Activated naive CD8-positive, alpha-beta T cell treated with anti-CD3 and anti-CD28 coated beads, Interleukin-2, amount 10 ng/mL, durations not matched to agents 7 days and 5 days (primary cell): ENCODE data around the gene KCNH3. TPM values are rescaled to one million over a fixed set of nuclear protein-coding genes. Genes with fewer than 3 reads are reported as not detected.
"Not testable (repeated sequence)": the region's sequence is repeated elsewhere in the genome, so short reads cannot be mapped to it uniquely, and the experiment has no call there.

Experiments used
- ATAC-seq: fragments of 150-1000 bp; cut with Tn5 transposase; one replicate; pipeline ENCODE4 v1.10.0; 2021; ENCODE audit warnings: low read depth, moderate library complexity
- POLR2A ChIA-PET: fragments of 350-600 bp; sonication (Branson Sonifier 250); formaldehyde crosslinking; loops from one replicate; lab custom pipeline; 2021; ENCODE audit warnings: antibody characterized with exemption; lab: Charles Lee
- DNase-seq: peaks from one replicate; pipeline ENCODE4 v3.0.0; 2021
- H3K27ac Mint-ChIP-seq: one replicate; pipeline ENCODE4 v1.8.0; 2022; ENCODE audit warnings: mild to moderate bottlenecking, mixed read lengths
- H3K27me3 Mint-ChIP-seq: one replicate; pipeline ENCODE4 v1.8.0; 2022; ENCODE audit warnings: mild to moderate bottlenecking, moderate library complexity, mixed read lengths
- H3K36me3 Mint-ChIP-seq: one replicate; pipeline ENCODE4 v1.8.0; 2021; ENCODE audit warnings: mild to moderate bottlenecking, mixed read lengths
- H3K4me1 Mint-ChIP-seq: one replicate; pipeline ENCODE4 v1.8.0; 2021; ENCODE audit warnings: mixed read lengths
- H3K4me3 Mint-ChIP-seq: one replicate; pipeline ENCODE4 v1.8.0; 2022; ENCODE audit warnings: mild to moderate bottlenecking, moderate library complexity, mixed read lengths
- H3K9me3 Mint-ChIP-seq: one replicate; pipeline ENCODE4 v1.8.0; 2021; ENCODE audit warnings: mixed read lengths
- total RNA-seq, 2 experiments: library from RNA; stranded (reverse); gene quantifications; one replicate each; pipeline ENCODE4 v1.2.3, GENCODE V29; 2021

KCNH3 gene
- total RNA-seq, 2 experiments from 2014 or later = 5.4 to 5.8 TPM

DNA sequence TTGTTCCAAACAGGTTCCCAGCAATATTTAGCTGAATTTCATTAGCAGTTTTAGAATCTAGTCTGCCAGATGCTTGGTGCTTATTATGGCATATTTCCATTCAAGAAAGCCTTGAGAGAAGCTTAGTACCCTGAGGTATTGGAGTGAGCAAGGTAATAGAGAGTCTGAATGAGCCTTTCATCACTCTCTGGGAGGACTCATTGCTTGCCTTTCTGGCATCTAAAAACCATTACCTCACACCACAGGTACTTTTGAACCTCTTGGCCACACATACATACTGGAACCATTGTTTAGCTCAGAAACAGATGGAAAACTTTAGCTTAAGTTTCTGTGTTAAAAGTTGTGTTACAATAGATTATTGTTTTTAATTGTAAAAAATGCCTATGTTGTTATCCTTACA, 27.4 kb upstream of the KCNH3 start:
- no peaks in the 10 kb centered on the region for H3K4me1 Mint-ChIP-seq
- H3K27ac Mint-ChIP-seq = no peak overlapping the region
- ATAC-seq (no peak), DNase-seq (no peak)
- POLR2A ChIA-PET = interaction anchor here (0.5 kb wide), 1 partner anchor 231 kb away, joined by 4 read pairs; no protein-coding TSS in a partner anchor
- H3K9me3 Mint-ChIP-seq = no peaks in the 10 kb centered on the region
- no peaks in the 10 kb centered on the region for H3K36me3 Mint-ChIP-seq
- no peak overlapping the region for H3K4me3 Mint-ChIP-seq
- peaks cover 1% of the 10 kb centered on the region for H3K27me3 Mint-ChIP-seq

DNA sequence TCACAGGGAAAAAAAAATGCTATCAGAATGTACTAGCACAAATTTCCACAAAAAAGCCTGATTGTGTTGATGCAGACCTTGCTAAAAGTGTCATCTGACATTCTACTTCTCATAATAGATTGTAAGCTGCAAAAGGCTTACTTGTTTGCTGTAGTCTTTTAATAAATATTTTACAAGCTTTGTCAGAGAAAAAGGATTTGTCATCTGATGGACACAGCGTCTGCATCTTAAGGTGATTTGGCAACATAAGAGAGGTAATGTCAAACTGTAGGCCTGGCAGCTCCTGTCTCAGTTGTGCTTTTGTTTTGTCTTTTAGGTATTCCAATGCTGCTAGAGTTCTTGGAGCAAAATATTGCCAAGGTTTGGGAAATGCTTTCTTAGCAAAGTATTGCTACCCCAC, 26.3 kb upstream of the KCNH3 start:
- H3K36me3 Mint-ChIP-seq = no peaks in the 10 kb centered on the region
- no peak overlapping the region for H3K27ac Mint-ChIP-seq
- no peak for DNase-seq
- H3K4me3 Mint-ChIP-seq = no peak overlapping the region
- H3K9me3 Mint-ChIP-seq = no peaks in the 10 kb centered on the region
- peaks cover 1% of the 10 kb centered on the region for H3K27me3 Mint-ChIP-seq
- H3K4me1 Mint-ChIP-seq = no peaks in the 10 kb centered on the region
- no peak for ATAC-seq
- POLR2A ChIA-PET = interaction anchor here (2.4 kb wide), 1 partner anchor 154 kb away, joined by 13 read pairs; no protein-coding TSS in a partner anchor

DNA sequence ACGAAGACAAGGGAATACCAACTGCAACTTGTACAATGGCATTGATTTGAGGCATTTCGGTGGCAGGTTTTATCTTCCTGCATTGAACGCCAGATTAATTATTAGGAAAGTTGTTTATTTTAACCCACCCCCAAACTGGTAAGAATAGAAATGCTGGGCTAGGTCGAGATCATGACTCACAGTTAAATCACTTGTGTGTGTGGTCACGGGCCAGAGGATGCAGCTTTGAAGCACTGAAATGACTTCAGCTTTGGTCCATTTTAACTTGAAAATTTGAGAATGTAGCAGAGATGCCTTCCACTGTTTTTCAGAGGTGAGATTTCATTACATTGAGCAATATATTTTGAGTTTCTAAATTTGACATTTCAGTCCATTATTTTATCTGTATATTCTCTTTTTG, 23.6 kb upstream of the KCNH3 start:
- DNase-seq (no peak), ATAC-seq (no peak)
- H3K9me3 Mint-ChIP-seq = no peaks in the 10 kb centered on the region
- peaks cover 2% of the 10 kb centered on the region for H3K4me1 Mint-ChIP-seq
- no peaks in the 10 kb centered on the region for H3K36me3 Mint-ChIP-seq
- no peak overlapping the region for H3K4me3 Mint-ChIP-seq
- POLR2A ChIA-PET = interaction anchor here (2.6 kb wide), 1 partner anchor 148 kb away, joined by 13 read pairs; the partner anchor contains the start of gene SPATS2
- H3K27me3 Mint-ChIP-seq = peaks cover 1% of the 10 kb centered on the region
- H3K27ac Mint-ChIP-seq = no peak overlapping the region

DNA sequence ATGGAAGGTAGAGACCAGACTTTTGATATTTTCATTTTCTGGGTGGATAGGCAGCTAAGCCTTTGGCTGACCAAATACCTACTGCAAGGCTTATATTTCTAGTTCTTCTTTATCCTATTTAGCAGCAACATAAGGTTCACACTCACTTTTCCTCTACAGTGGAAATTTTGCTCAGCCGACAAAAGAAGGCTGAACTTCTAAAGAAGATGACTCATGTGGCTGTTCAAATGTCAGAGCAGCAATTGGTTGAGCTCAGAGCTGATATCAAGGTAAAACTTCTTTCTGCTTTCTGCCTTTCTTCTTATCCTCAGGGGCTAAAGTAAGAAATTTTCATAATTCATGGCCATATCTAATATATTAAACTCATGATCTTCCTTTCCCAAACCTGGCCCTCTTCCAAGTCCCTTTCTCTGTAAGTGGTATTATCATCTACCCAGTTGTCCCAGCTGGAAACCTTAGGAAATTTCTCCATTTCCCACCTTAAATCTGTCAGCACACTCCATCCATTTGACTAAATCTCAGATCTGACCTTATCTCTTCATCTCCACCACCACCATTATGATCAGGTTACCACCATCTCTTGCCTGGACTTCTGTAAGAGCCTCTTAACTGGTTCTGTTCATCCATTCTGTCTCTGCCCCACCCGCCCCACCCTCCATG, 19.8 kb upstream of the KCNH3 start:
- POLR2A ChIA-PET = no interaction called here

DNA sequence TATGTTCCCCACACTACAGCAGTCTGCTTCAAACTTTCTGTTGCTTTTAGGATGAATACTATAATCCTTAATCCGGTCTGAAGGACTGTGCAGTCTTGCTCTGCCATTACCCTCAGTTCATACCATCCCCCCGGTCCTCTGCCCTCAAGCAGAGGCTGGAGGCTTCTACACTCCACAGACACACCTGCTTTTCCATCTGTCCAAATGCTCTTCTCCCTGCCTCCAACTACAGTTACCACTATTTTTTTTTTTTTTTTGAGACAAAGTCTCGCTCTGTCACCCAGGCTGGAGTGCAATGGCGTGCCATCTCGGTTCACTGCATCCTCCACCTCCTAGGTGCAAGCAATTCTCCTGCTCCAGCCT, 19.3 kb upstream of the KCNH3 start:
- POLR2A ChIA-PET = interaction anchor here (0.7 kb wide), 1 partner anchor 34 kb away, joined by 3 read pairs; no protein-coding TSS in a partner anchor
- Mint-ChIP-seq H3K27me3 (no peaks in the 10 kb centered on the region), H3K4me1 (peaks cover 2% of the 10 kb centered on the region), H3K27ac (no peak overlapping the region), H3K9me3 (no peaks in the 10 kb centered on the region), H3K36me3 (no peaks in the 10 kb centered on the region), H3K4me3 (no peak overlapping the region)
- DNase-seq = no peak
- ATAC-seq = no peak

More for the DNA sequence above, 19.8 kb upstream of the KCNH3 start:
- H3K9me3 Mint-ChIP-seq = no peaks in the 10 kb centered on the region
- H3K36me3 Mint-ChIP-seq = no peaks in the 10 kb centered on the region
- H3K4me1 Mint-ChIP-seq = peaks cover 2% of the 10 kb centered on the region
- DNase-seq (no peak), ATAC-seq (peak; percentile 33)
- H3K27me3 Mint-ChIP-seq = no peaks in the 10 kb centered on the region
- no peak overlapping the region for H3K27ac Mint-ChIP-seq
- no peak overlapping the region for H3K4me3 Mint-ChIP-seq

DNA sequence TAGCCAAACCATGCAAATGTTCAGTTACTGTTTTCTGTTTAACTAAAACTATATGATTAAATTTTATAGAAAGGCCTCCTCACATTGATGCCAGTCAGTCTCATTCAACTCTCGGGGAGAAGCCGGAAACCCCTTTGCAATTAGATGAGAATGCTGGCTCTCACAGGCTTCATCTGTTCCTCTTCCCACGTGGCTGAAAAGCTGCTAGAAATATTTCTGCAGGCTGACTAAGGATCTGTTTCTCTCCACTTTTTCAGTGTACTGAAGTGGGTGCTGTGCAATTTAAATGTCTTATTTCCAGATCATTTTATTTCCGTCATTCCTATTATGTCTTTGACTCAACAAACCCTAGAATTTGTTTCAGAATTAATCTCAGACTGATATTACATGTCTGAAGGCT, 17.4 kb upstream of the KCNH3 start:
- no peak overlapping the region for H3K27ac Mint-ChIP-seq
- DNase-seq (no peak), ATAC-seq (no peak)
- H3K4me1 Mint-ChIP-seq = peaks cover 2% of the 10 kb centered on the region
- POLR2A ChIA-PET = no interaction called here
- H3K36me3 Mint-ChIP-seq = peaks cover 2% of the 10 kb centered on the region
- no peaks in the 10 kb centered on the region for H3K27me3 Mint-ChIP-seq
- no peaks in the 10 kb centered on the region for H3K9me3 Mint-ChIP-seq
- no peak overlapping the region for H3K4me3 Mint-ChIP-seq

DNA sequence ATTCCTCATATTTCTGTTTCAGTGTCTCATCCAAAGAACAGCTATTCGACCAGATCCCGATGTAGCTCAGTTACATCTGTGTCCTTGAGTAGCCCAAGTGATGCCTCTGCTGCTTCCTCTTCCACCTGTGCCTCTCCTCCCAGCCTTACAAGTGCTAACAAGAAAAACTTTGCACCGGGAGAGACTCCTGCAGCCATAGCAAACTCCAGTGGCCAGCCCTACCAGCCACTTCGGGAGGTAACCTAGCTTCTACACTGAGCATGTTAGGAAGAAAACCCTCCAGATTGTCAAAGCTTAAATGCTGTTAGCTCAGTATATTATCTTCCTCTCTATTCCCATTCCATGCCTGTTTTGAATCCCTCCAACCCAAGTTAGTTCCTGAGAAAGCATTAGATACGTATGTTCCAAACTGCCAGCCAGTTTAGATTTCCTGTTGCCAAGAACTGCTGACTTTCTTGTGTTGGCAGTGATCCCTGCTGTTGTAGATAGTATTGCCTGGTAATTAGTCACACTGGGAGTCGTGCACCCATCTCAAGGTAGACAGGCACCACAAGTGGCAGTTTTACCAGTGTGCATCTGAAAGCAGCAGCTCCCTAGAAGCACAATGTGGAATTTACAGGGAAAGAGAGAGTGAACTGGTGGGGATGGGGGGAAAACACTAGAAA, 14.0 kb upstream of the KCNH3 start:
- Mint-ChIP-seq H3K36me3 (peaks cover 2% of the 10 kb centered on the region), H3K4me1 (peaks cover 3% of the 10 kb centered on the region), H3K4me3 (no peak overlapping the region), H3K9me3 (no peaks in the 10 kb centered on the region), H3K27ac (no peak overlapping the region), H3K27me3 (no peaks in the 10 kb centered on the region)
- ATAC-seq (no peak), DNase-seq (no peak)
- POLR2A ChIA-PET = no interaction called here

DNA sequence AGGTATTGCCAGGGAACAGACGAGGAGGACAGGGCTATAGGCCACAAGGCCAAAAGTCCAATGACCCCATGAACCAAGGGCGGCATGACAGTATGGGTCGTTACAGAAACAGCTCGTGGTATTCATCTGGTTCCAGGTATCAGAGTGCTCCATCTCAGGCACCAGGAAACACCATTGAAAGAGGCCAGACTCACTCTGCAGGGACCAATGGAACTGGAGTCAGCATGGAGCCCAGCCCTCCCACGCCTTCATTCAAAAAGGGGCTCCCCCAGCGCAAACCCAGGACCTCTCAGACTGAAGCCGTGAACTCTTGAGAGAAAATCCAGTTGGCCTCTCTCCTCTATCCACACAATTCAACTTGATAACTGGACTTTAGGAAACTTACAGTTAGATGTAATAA, 12.9 kb upstream of the KCNH3 start:
- DNase-seq (no peak), ATAC-seq (no peak)
- Mint-ChIP-seq H3K4me3 (no peak overlapping the region), H3K9me3 (no peaks in the 10 kb centered on the region), H3K27me3 (no peaks in the 10 kb centered on the region), H3K4me1 (peaks cover 3% of the 10 kb centered on the region), H3K36me3 (peaks cover 2% of the 10 kb centered on the region), H3K27ac (no peak overlapping the region)
- POLR2A ChIA-PET = no interaction called here

DNA sequence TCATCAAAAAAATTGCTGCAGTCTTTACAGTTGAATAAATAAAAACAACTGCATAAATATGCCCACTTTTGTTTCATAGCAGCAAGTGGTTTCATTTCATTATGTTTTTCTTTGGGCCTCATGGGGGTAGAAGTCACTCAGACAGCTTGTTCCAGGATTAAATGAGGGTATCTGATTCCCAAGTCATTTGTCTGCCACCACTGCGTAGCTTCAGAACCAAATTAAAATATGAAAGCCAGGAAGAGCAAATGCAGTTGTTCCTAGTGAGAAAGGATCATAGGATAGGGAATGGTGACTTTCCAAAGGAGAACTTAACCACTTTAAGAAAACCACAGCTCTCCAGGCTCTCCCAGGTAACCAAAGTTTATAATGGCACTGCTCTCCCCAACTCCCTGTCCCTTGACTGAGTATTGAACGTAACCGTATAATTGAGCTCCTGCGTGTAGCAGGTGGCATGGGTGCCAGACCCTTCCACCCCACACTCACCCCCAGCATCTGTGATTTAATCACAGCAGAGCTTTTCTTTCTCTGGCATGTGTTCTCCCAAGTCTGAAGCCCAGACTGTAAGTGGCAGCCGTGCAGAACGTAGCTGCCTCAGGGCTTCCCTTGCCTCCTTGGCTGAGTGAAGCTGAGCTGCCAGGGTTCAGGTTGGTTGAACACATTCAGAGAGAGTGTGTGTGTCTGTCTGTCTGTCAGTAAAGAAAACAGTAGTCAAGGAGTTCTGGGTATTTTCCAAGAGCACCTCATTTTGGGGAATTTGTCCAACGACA, 11.3 kb upstream of the KCNH3 start:
- H3K4me1 Mint-ChIP-seq = peaks cover 3% of the 10 kb centered on the region
- H3K4me3 Mint-ChIP-seq = no peak overlapping the region
- ATAC-seq = no peak
- H3K27ac Mint-ChIP-seq = no peak overlapping the region
- H3K27me3 Mint-ChIP-seq = peaks cover 1% of the 10 kb centered on the region
- no peak for DNase-seq
- H3K36me3 Mint-ChIP-seq = peaks cover 2% of the 10 kb centered on the region
- POLR2A ChIA-PET = interaction anchor here (1.0 kb wide), 1 partner anchor 204 kb away, joined by 4 read pairs; no protein-coding TSS in a partner anchor
- H3K9me3 Mint-ChIP-seq = no peaks in the 10 kb centered on the region

DNA sequence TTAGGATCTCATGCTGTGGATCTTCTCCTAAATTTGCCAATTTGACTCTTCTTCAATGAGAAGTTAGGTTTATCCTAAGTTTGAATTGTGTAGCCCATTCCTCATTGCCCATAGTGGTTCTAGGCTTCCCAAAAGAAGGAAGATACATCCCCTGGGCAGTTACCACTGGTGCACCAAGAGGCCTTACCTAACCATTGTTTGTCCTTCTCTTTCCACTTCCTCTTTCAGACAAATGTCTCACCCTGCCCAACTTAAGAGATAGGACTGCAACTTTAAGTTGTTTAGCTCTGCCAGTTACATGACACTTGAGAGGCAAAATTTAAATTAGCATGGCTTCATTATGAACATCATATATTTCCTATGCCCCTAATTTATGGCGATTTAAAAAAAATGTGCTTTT, 9.4 kb upstream of the KCNH3 start:
- POLR2A ChIA-PET = interaction anchor here (1.0 kb wide), 1 partner anchor 163 kb away, joined by 3 read pairs; the partner anchor contains the start of gene SPATS2
- H3K4me1 Mint-ChIP-seq = peaks cover 3% of the 10 kb centered on the region
- peaks cover 2% of the 10 kb centered on the region for H3K36me3 Mint-ChIP-seq
- H3K9me3 Mint-ChIP-seq = no peaks in the 10 kb centered on the region
- no peak overlapping the region for H3K4me3 Mint-ChIP-seq
- ATAC-seq = no peak
- no peak overlapping the region for H3K27ac Mint-ChIP-seq
- H3K27me3 Mint-ChIP-seq = peaks cover 6% of the 10 kb centered on the region
- DNase-seq = no peak

DNA sequence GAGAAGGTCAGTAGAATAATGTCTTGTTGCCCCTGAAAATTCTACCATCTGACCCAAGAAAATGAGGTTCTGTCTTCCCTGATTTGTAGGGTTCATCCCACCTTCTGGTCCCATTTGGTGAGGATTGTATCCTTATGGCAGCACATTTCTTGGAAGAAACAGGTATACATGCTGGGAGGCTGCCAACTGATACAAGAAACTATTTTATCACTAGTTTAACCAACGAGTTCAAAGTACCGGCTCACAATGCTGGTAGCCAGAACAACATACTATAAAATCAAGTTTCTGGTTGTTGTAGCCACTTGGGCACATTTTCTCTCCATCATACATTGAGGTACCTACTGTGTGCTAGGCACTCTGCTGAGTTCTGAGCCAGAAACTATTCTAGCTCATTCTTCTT, 7.1 kb upstream of the KCNH3 start:
- Mint-ChIP-seq H3K27ac (no peak overlapping the region), H3K36me3 (no peaks in the 10 kb centered on the region), H3K27me3 (peaks cover 24% of the 10 kb centered on the region), H3K9me3 (no peaks in the 10 kb centered on the region), H3K4me3 (no peak overlapping the region), H3K4me1 (peaks cover 5% of the 10 kb centered on the region)
- no peak for DNase-seq
- no peak for ATAC-seq
- POLR2A ChIA-PET = no interaction called here

DNA sequence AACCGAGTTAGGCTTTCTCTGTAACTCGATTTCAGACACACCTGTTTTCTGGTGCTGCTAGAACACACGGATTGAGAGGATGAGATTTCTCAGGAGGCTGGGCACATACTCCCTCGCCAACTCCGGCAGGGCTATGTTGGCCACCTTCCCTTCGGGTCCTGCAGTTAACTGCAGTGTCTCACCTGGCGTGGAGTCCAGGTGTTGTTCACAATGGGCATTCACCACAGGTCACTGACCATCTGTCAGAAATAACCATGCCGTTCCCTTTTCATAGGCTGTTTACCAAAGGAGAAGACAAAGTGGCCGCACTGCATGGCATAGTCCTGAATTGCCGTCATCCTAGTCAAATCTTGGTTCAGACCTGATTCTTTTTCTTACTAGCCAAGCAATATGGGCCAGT, 5.5 kb upstream of the KCNH3 start:
- Mint-ChIP-seq H3K36me3 (no peaks in the 10 kb centered on the region), H3K4me1 (peaks cover 10% of the 10 kb centered on the region), H3K27ac (no peak overlapping the region), H3K4me3 (no peak overlapping the region), H3K27me3 (peaks cover 39% of the 10 kb centered on the region), H3K9me3 (no peaks in the 10 kb centered on the region)
- ATAC-seq = no peak
- no peak for DNase-seq
- POLR2A ChIA-PET = interaction anchor here (0.7 kb wide), 1 partner anchor 160 kb away, joined by 6 read pairs; no protein-coding TSS in a partner anchor

DNA sequence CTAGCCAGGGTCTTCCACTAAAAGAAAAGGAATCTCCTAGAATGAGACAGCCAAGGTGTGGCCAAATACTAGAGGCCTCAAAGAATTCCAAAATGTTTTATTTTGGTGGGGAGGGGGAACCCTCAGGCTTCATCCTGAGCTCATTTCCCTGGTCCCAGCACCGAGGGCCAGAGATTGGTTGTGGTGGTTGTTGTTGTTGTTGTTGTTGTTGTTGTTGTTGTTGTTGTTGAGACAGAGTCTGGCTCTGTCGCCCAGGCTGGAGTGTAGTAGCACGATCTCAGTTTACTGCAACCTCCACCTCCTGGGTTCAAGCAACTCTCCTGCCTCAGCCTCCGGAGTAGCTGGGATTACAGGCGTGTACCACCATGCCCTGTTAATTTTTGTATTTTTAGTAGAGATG, 4.7 kb upstream of the KCNH3 start:
- DNase-seq, H3K27ac Mint-ChIP-seq, H3K4me1 Mint-ChIP-seq, H3K36me3 Mint-ChIP-seq, H3K9me3 Mint-ChIP-seq, ATAC-seq, H3K4me3 Mint-ChIP-seq: not testable (repeated sequence)
- POLR2A ChIA-PET = interaction anchor here (0.7 kb wide), 1 partner anchor 159 kb away, joined by 6 read pairs; no protein-coding TSS in a partner anchor
- H3K27me3 Mint-ChIP-seq = peaks cover 39% of the 10 kb centered on the region
